CD4-positive, alpha-beta T cell treated with Interleukin-4 for 4 hours (primary cell): Measurements from ENCODE around the gene SLN.

ENCODE experiments used
- DNase-seq: peaks from one replicate; pipeline ENCODE4 v3.0.0-alpha.2; 2020

SLN gene

DNA sequence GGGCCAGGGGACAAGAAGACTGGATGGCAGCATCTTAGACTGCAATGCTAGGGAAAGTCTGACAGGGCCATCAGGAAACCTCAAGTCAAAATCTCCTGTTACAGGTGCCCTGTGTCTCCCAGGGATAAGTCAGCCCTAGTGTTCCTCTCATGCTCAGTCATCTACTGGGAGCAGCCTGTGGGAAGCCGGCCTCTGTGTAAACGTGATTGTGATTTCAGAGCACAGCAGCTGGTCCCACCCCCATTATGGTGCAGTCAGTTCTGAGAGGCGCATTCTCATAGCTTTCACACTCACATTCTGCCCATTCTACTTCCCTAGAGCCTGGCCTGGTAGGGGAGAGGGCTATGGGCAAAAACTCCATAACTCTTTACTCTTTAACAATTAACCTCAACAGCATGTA is 7.2 kb upstream of the SLN start:
- no peak for DNase-seq

DNA sequence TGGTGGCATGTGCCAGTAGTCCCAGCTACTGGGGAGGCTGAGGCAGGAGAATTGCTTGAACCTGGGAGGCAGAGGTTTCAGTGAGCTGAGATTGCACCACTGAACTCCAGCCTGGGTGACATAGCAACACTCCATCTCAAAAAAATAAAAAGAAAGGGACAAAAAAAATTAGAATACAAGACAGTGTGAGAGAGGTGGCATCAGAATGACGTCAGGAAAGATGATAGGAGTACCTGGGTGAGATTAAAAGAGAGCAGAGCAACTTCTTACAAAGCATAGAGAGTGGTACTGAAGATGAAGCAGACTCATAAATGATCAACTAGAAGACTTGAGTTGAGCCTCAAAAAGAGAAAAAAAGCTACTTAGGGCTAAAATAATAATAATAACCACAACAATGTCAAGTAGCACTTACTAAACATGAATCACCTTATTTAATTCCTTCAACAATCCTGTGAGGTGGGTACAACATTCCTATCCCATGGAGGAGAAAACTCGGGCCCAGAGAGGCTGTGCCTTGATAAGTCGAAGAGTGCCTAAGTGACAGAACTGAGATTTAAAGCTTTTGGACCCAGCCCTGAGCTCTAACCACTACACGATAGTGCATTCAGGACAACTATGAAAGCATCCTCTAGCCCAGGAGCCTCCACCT is 5.2 kb upstream of the SLN start:
- DNase-seq = no peak

DNA sequence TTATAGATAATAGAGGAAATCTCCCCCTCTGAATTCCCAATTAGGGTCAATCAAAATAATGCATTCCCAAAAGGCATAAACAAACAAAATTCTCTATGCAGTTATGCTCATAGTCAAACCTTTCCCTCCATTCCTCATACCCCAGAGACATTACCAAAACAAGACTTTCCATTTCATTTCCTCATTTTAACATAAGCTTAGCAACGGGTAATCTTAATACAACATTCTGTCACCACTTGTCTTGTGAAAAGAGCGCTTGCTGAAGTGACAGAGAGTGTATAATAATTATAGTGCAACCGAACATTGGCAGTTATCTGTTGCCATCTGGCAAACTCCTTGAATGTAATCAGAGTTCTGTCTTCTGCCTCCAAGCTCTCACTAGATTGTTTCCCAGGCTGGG is 1.2 kb upstream of the SLN start:
- DNase-seq = no peak

DNA sequence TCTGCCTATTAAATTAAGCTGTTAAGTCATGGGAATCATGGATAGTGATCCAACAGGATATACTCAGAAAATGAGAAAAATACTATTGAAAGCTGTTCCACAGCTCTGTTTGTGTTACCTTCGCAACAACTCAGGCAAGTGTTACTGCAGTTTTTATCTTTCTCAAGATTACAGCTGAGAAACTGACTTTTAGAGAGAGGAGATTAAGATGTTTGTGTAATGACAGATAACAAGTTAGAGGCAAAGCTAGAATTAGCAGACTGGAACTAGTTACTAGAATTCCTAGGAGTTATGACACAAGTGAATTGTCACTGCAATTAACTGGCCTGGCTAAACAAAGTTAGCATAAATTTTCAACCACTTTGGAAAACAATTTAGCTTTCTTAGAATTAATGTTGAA is 1.6 kb downstream of the SLN start:
- DNase-seq = no peak

DNA sequence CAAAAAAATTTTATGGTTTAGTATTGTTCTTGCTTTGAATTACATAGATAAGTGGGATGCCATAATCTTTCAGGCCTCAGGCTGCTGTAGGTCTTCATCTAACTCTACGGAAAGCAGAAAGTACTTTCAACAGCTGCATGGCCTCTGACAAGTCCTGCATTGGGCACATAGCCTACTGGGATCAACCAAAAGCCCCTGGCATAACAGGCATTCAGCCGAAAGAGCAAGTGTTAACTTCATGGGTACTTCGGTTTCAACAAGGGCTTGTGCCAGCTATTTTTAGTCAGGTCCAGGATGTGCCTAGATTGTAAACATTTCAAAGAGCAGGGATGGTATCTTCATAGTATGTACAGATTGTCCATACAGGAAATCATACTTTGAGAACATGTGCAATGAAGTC is 3.1 kb downstream of the SLN start:
- DNase-seq = no peak

DNA sequence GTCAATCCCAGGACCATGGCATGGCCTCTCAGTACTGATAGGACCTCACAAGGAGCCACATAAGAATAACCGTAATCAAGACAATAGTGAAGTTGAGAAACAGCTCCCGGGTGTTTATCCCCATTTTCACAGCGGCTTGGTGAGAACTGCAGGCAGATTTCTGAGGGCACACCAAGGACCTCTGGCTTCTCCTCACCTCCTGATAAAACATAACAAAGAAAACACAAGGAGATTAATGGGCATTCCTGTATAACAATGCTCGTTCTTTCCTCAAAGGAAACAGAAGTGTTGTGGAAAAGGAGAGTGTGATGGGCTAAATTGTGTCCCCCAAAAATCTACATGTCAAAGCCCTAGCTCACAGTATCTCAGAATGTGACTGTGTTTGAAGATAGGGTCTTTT is 4.0 kb downstream of the SLN start:
- no peak for DNase-seq

DNA sequence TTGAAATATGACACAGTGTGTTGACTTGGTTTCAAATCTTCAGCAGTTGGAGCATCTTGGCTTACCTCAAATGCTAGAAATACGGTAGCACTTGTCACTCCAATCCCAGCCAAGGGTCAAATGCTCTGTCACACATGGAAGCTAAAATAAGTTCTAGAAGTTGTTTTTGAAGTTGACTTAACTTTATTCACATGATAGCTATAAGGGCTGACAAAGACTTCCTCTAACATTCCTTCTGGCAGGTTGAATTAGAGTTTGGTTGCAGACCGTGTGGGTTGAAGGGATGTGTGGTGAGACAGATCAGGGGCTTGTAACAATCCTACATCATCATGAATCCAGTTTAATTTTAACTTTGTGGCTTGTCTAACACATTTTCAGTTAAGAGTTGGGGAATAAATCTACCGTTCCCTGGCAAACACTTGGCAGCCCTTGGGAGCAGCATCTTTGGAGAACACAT is 4.6 kb downstream of the SLN start:
- no peak for DNase-seq

DNA sequence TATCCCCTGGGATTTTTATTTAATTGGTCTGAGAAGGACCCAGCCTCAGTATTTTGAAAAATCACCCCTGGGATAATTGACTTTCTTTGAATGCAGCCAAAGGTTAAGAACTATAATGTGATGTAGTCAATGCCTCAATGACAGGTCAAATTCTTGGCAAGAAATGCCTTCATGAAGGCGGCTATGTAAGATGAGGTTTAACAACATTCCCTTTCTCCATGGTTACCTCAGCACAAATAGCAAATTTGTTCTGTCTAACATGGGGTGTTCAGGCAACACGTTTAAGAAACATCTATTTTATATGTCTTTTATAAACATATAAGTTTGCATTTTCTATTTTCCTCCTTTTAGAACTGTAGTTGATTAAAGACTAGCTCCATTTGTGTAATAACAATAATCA is 5.3 kb downstream of the SLN start:
- DNase-seq = no peak

DNA sequence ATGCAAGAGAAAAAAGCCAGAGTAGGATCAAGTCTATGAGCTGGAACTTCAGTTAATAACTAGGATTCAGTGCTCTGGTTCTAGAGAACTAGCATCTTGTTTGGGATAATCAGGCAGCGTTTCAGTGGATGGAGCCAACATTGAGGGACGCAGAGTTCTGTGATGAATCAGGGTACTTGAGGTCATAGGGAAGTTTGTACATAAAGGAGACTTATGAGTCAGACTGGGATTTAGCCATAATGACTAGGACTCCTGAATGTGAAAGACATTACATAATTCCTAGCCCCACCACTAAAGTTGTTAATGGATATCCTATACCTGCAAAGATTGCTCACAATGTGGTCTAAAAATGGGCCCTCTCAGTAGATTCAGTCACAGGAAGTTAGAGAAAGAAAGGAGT is 6.8 kb downstream of the SLN start:
- no peak for DNase-seq

DNA sequence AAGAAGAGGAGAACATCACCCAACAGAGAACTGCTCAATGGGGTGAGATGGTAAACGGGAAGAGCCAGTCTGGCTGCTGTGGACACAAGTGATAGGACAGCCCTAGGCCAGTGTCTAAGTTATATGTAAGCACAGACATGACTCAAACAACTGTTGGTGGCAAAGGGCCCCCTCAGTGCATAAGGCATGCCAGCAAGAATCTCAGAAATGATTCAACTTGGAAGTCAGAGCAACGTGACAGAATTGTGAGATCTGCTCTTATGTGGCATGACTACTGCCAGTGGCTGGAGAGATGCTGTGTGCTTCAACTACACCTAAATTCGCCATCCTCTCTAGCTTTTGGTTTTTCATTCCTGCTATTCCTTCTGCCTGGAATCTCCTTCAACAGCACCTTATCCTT is 7.4 kb downstream of the SLN start:
- DNase-seq = no peak

DNA sequence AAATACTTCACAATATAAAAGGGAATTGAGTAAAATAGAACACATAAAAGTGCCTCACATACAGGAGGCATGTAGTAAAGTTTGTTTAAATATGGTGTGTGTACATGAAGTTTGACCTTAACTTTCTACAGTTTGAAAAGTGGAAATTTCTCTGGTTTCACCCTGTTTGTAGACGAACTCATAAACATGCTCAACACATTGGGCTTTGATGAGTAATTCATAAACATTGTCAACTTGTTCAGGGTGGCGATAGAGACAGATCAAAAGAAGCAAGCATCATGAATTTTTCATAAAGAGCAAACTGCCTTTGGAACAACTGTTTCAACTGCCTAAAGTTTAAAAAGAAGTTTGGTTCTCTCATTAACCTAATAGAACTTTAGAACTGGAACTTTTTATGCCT is 9.1 kb downstream of the SLN start:
- DNase-seq = no peak

DNA sequence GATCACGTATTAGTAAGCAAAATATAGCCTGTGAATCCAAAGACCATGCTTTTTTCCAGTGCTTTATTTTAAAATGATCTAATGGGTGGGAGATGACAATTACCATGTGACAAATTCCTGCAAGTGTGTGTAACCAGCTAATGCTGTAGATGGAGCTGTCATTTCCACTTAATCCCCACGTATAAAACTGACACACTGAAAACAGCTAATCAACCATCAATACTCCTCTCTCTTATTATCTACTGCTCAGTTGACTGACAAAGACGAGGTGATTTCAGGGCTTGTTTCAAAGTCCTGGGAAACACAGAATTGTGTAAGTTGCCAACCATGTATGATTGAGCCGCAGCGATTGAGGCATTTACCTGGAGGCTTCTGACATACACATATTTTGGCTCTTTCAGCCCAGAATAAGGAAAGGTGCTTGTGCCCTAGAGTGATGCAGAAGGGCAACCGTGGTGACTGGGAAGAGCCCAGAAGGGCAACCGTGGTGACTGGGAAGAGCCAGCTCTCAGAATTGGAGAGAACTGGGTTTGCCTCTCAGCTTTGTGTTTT is 9.7 kb downstream of the SLN start:
- DNase-seq = no peak

DNA sequence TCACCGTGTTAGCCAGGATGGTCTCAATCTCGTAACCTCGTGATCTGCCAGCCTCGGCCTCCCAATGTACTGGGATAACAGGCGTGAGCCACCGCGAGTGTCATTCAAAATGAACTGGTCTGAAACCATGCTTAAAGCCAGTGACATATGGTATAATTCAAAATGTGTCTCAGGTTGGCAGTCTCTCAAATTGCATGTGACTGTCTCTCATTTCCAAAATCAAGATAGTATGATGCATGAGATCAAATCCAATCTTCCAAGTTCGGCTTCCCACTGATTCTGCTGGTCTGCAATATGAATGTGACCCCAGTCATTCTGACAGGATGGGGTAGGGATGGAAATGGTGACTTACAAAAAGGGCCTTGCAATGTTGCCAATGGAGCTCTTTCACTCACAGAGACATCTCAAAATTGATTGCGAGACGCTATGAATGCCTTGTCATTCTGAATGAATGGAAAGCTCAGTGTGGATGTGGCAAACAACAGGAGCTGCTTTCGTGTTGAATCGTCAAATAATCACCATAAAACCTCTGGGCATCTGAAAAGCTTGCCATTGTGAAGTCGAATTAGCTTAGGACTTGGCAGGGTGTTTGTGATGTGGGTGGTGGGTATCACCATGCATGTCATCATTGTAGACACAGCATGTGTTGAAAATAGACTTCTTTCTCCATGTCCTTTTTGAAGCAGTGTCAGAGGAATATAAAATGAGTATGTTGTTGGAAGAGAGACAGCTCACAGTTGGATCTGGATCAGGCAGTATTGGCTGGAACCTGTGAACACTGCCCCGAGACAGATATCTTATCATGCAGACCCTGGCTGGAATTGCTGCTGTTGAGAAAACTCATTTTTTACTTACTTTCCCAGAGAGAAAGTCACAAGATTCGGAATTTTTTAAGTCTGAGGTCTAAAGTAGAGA is 12.2 kb downstream of the SLN start:
- DNase-seq = no peak

DNA sequence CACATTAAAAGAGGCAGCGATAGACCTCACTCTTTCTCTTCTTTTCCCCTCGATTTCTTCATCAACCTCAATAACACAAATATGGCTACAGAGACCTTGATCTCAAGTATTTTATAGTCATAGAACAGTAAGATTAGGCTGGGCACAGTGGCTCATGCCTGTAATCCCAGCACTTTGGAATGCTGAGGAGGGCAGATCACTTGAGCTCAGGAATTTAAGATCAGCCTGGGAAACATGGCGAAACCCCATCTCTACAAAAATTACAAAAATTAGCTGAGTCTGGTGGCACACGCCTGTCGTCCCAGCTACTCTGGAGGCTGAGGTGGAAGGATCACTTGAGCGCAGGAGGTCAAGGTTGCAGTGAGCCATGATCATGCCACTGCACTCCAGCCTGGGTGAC is 14.6 kb downstream of the SLN start:
- DNase-seq = no peak

DNA sequence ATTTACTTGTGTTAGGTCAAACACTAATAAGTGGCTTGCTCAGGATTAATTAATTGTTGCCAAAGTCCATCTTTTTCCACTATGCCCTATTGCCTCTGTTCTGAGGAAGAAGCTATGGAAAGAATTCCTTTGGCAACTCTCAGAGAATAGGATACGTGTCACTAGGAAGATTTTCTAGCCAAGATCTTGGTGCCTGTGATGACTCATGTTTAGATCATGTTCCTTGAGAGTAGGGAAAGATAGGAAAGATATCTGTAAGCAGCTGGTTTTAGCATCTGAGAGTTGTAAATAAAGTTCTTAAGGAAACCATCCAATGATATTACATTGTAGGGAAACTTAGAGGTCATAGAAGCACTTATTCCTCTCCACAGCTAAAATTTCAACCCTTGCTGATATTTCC is 15.7 kb downstream of the SLN start:
- no peak for DNase-seq

DNA sequence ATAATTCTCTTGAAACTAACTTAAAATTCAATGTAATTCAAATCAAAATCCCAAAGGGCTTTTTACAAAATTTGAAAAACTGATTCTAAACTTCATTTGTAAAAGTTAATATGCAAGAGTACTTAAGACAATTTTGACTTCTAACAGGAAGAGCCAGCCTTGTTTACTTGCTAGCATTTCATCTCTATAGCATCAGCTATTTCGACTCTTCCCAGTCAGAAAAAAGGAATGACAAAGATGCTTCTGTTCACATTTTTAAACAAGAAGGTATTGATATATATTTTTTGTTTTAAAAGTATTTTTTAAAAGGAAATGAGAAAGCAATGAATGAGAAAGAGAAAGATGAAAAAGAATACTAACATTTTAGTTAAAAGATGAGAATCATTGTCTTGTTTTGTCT is 16.4 kb downstream of the SLN start:
- DNase-seq = no peak

DNA sequence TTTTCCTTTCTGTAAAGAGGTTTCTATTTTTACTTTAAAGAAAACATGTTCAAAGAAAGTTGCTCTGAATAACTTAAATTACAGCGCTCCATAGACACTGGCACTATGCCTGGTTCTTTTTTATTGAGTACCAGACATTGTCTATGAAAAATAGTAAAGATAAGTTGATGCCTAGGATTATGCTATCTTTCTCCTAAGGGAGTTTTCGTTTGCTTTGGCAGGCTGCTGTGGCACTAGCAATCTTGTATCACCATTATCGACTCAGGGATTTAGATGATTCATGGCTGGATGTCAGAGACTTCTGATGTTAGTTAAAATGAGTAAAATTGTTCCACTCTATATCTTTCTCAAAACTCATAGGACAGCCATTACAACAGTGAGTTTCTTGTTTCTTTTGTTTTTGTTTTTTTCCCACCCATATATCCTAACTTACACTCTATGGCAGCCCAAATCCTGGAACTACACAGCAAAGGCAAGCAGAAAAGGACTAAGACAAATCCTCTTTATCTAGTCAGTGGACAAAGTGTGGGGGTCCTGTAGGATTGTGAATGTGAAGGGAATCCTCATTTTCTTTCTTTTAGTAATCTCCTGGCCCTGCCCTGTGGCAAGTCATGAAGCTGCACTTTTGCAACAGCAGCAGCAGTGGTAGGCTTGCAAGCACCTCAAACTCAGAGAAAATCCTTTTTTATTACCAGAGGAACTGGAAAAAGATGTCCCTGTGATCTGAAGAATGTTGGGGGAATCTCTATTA is 20.7 kb downstream of the SLN start:
- DNase-seq = no peak

DNA sequence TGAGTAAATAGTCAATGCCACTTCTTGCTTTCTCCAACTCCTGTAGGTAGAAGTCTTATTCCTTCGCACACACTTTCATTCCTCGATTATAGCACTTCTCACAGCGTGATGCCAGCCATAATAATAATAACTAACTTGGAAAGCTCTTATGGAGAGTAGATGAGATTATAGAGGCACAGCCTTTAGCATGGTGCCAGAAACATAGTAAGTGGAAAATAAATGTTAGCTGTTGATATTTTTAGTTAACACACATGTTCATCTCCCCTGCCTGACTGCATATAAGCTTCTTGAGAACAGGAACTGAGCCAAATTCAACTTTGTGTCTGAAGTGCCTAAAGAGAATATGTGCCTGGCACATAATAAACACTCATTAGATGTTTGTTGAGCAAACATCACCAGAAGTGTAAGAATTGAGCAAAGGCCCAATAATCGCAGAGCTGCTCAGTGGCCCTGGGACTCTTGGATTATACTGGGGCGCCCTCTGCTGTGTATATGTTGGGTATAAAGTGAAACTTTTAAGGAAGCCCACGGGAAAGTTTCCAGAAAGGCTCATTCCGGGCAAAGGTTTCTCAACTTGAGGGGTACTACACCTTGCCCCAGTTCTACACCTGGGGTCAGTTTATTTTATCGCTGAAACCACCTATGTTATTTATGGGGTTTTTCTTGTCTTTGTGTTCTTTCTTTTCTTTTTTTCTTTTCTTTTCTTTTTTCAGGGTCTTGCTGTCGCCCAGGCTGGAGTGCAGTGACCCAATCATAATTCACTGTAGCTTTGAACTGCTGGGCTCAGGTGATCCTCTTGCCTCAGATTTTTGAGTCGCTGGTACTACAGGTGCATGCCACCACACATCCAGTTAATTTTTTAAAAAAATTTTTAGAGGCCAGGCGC is 22.3 kb downstream of the SLN start:
- DNase-seq = peak; percentile 48

DNA sequence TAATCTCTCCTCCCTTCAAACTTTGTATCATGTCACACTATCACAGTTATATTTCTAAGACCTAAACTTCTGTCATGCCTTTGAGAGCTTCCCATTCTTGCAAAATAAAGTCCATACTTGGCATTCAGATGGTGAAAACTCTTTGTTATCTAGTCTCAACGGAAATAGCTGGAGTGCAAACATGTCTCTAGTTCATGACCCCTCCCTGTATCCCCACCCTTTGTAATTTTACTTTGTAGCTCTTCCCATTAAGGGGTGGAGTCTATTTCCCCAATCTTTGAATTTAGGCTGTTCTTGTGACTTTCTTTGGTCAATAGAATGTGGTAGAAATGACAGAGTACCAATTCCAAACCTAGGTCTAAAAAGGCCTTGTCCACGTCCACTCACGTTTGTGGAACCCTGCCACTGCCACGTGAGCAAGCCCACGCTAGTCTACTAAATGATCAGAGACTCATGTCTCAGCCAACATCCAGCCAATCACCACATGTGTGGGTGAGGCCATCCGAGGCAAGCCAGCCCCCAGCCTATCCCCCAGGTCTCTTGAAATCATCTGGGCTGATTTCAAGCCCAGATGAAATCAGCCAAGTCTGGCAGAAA is 23.4 kb downstream of the SLN start:
- no peak for DNase-seq

DNA sequence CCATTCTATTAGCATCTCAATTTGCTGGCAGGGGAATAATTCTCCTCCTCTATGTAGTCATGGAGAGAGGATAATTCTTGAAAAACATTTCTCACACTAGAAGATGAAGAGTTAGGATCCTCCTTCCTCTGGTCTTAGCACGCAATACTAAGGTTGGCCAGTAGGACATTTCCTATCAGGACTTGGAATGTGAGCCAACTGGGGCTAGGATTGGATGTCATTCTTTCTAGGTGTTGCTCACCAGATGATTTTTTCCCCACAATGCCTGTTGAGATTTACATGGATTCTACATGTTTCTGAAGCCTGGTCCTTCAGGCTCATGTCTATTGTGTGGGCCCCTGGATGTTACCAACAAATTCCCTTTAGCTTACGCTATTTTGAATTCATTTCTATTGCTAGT is 28.0 kb downstream of the SLN start:
- DNase-seq = no peak

DNA sequence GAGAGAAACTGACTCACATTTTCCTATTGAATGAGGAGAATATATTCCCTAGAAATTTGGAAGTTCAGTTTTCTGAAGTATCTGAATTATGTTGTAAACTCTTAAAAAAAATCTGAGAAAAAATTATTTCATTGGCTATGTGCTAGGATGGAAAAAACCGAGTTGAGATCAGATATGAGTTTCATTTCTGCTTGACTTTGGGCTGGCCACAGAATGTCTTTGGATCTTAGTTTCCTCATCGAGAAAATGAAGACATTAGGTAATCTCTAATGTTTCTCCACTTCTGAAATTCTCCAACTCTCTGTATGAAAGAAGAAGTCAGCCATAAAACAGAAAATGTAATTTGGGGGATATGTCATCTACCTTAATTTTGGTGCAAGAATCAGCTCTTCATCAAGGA is 28.8 kb downstream of the SLN start:
- DNase-seq = no peak

DNA sequence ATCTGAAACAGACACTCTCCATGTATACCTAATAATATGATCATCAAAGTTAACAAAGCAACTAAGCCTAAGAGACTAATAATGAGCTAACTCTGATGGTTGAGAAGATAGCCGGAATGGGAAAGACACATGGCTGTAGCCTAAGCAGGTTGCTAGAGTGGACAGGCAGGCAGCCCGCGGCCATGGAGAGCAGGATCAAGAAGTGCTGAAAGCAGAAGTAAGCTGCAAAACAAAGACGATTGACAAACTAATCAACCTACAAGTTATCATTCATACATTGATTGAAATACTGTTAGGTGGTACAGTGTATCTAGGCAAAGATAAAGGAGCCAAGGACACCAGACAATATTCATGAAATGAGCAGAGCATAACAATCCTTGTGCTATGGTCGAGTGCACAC is 29.3 kb downstream of the SLN start:
- DNase-seq = no peak
